ENCODE measurements around the gene ZDHHC11B.
"Not testable (repeated sequence)": the region's sequence is repeated elsewhere in the genome, so short reads cannot be mapped to it uniquely, and the experiment has no call there.

GRCh38 chr5:785181-785705 lies 714 bp upstream of the ZDHHC11B start:
- TF ChIP-seq EZH2phosphoT487 (IDR thresholded peaks at IDR 0.05; ENCODE audit: borderline replicate concordance, low read length); CTCF (IDR thresholded peaks at IDR 0.05; ENCODE audit: low read depth, low read length, poor library complexity, severe bottlenecking): not testable (repeated sequence)

Data from DOHH2 (cell line).